ENCODE data around the gene REEP6.

GRCh38 chr19:1516395-1516753 is 25.4 kb downstream of the REEP6 start:
- TF ChIP-seq POLR2A (IDR thresholded peaks at IDR 0.05) (no peak), CTCF (IDR thresholded peaks at IDR 0.05) (no peak)
